Heart left ventricle (tissue), 16 donors: ENCODE measurements around the gene USP10. TPM values are rescaled to one million over a fixed set of nuclear protein-coding genes. Genes with fewer than 3 reads are reported as not detected.
A peak's percentile ranks its signal among the peaks of the same experiment; 100 is the strongest.

Experiments used
- ATAC-seq, 4 donors: fragments of 200-7000 bp; cut with Tn5 transposase; one replicate each; pipeline ENCODE4 v1.9.1; 2020 to 2022; ENCODE audit warnings: moderate library complexity in 4 of 4, mild to moderate bottlenecking in 3 of 4, moderate number of reproducible peaks in 1 of 4
- DNase-seq, 5 donors: peaks; one replicate each; pipeline ENCODE4 v3.0.0-alpha.2; 2020
- H3K27ac ChIP-seq, 12 donors: fragments of 200-600 bp; sonication (generic) in 4 of 12; one replicate each; pipeline versions ENCODE4 v1.5.0 to v1.8.0; 2016 to 2022; ENCODE audit warnings: mild to moderate bottlenecking in 2 of 12
- H3K27me3 ChIP-seq, 9 donors: fragments of 200-600 bp; sonication (generic) in 2 of 9; one replicate each; pipeline versions ENCODE4 v1.5.1 to v1.8.0; 2016 to 2022; ENCODE audit warnings: mild to moderate bottlenecking in 3 of 9
- H3K36me3 ChIP-seq, 9 donors: fragments of 200-600 bp; sonication (generic) in 2 of 9; one replicate each; pipeline versions ENCODE4 v1.5.0 to v1.8.0; 2018 to 2022; ENCODE audit warnings: mild to moderate bottlenecking in 2 of 9
- H3K4me1 ChIP-seq, 12 donors: fragments of 200-600 bp; sonication (generic) in 4 of 12; one replicate each; pipeline versions ENCODE4 v1.5.0 to v1.8.0; 2016 to 2022; ENCODE audit warnings: mild to moderate bottlenecking in 3 of 12
- H3K4me3 ChIP-seq, 12 donors: fragments of 200-600 bp; sonication (generic) in 4 of 12; one replicate each; pipeline versions ENCODE4 v1.5.0 to v1.8.0; 2017 to 2022; ENCODE audit warnings: mild to moderate bottlenecking in 9 of 12, moderate library complexity in 4 of 12
- H3K9me3 ChIP-seq, 12 donors: fragments of 200-600 bp; sonication (generic) in 4 of 12; one replicate each; pipeline versions ENCODE4 v1.5.0 to v1.8.0; 2016 to 2022; ENCODE audit warnings: mild to moderate bottlenecking in 1 of 12
- POLR2A ChIP-seq, 2 donors: fragments of 450-650 bp; IDR thresholded peaks; one replicate each; pipeline ENCODE4 v1.6.1; 2017; ENCODE audit warnings: antibody characterized with exemption in 2 of 2, mild to moderate bottlenecking in 2 of 2, moderate library complexity in 2 of 2
- WGBS, 4 donors: extraction: QIAGEN DNeasy Blood & Tissue Kit in 2 of 4; methylation state at CpG; one replicate each; pipeline versions ENCODE4 v1.1.5 to v1.1.7; 2013 to 2018; 5-methylcytosine and 5-hydroxymethylcytosine counted together
- intact Hi-C, 10 donors: fragments of 100-400 bp; cut with DNase I; formaldehyde crosslinking; loops; one replicate each; pipeline versions ENCODE4 v1.11.1 to v1.14.2; 2022
- polyA plus RNA-seq, 2 donors: library from polyadenylated mRNA; stranded (reverse); fragments of 200-250 nt; gene quantifications; one replicate each; pipeline ENCODE4 v1.2.3, GENCODE V29; 2013
- total RNA-seq, 9 donors: library from RNA; depleted of rRNA in 2 of 9; stranded (reverse); fragments of >200 nt in 2 of 9; fragmentation: NEBNext Ultra II Directional in 3 of 9; extraction: Animal tissue kit (Norgen Biotek cat#: 25700) in 3 of 9; gene quantifications; one replicate each; pipeline versions ENCODE4 v1.1.0 to v1.2.4, GENCODE V29; 2016 to 2023
- TF ChIP-seq, protein P1 (sequence below), 12 donors: fragments of 200-600 bp; sonication (generic) in 4 of 12; IDR thresholded peaks; one replicate each; pipeline versions ENCODE4 v1.5.0 to v1.8.0; 2018 to 2022; ENCODE audit warnings: antibody characterized with exemption in 12 of 12, mild to moderate bottlenecking in 5 of 12
- donor health status: ischemic (EF 13 %, LVEDD 7.1; RV severe dilation, severe dysfunction).
- donor health status: healthy with polysubstance abuse.
- donor health status: DM: no; HTN: yes; CAD: no.
- donor health status: DM: no; HTN: no; CAD: no.
- donor health status: ischemic (EF 25% LVEDD 6.9; RV normal size, moderate dysfunction).
- donor health status: ischemic (EF 25% LVEDD 5.7; RV mildly dilated, moderate dysfunction).
- donor health status: healthy.
- donor health status: DM: yes; HTN: yes; CAD: no.
- donor health status: ischemic (EF 35%, LVEDD 5.7; RV mildly dilated, moderate dysfunction).
- donor health status: nonischemic (EF 11% LVEDD 7.7; RV severe dilation, severe dysfunction).
- donor health status: DM: yes; HTN: yes; CAD: no.
- donor health status: PGD.
- donor health status: ischemic (EF 29% LVEDD 5.4; RV normal size, mild dysfunction).
- donor health status: nonischemic (EF 23%, LVEDD 6.1; RV moderate dilation, normal function).

Gene USP10
- total and polyA plus RNA-seq, 11 donors, result 17.8 to 73.5 (median 61.6) TPM

DNA sequence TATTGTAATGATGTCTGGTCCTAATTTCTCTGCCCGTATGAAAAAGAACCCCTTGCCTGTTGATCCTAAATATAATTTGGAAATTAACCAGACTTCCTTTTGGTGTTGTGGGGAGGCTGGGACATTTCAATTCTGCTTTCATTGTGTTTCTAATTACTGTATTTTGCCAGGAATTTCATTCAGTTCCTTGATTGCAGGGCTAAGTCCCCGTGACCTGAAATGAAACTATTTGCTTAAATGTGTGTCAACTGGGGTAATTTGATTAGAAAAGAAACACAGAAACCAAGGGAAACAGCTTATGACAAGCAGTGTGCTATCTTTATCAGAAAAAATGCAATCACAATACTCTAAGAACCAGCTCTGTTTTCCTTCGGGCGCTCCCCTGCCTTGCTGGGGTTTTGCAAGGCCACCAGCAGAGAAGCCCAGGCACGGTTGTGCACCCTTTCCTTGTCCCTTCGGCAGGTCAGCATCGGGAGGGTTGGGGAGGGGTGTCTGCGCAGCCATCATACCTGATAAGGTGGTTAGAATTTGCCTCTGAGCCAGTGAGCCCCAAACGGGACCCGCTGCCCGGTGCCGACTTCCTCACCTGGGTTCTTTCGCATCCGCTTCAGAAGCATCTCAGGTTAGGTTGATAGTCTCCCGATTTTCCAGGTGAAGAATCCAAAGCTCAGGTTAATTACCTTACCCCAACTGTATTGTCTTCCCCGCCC is 32.0 kb upstream of the USP10 start:
- Histone ChIP-seq H3K36me3 (peaks cover 0 to 60% (median 47%) of the 10 kb centered on the region in 9 donors), H3K27me3 (no peaks in the 10 kb centered on the region), H3K4me1 (peaks cover 0 to 6% (median 0%) of the 10 kb centered on the region in 12 donors), H3K27ac (no peak overlapping the region), H3K4me3 (no peak overlapping the region), H3K9me3 (no peaks in the 10 kb centered on the region)
- intact Hi-C loops, result no loop called here
- DNase-seq (no peak), ATAC-seq (no peak)
- TF ChIP-seq, protein P1, sequence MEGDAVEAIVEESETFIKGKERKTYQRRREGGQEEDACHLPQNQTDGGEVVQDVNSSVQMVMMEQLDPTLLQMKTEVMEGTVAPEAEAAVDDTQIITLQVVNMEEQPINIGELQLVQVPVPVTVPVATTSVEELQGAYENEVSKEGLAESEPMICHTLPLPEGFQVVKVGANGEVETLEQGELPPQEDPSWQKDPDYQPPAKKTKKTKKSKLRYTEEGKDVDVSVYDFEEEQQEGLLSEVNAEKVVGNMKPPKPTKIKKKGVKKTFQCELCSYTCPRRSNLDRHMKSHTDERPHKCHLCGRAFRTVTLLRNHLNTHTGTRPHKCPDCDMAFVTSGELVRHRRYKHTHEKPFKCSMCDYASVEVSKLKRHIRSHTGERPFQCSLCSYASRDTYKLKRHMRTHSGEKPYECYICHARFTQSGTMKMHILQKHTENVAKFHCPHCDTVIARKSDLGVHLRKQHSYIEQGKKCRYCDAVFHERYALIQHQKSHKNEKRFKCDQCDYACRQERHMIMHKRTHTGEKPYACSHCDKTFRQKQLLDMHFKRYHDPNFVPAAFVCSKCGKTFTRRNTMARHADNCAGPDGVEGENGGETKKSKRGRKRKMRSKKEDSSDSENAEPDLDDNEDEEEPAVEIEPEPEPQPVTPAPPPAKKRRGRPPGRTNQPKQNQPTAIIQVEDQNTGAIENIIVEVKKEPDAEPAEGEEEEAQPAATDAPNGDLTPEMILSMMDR (IDR thresholded peaks at IDR 0.05), result no peak
- no peak for TF ChIP-seq POLR2A (IDR thresholded peaks at IDR 0.05)
- WGBS, 4 donors, result 77 to 82% (median 80%) methylated on average over 16 of the region's 16 CpGs

DNA sequence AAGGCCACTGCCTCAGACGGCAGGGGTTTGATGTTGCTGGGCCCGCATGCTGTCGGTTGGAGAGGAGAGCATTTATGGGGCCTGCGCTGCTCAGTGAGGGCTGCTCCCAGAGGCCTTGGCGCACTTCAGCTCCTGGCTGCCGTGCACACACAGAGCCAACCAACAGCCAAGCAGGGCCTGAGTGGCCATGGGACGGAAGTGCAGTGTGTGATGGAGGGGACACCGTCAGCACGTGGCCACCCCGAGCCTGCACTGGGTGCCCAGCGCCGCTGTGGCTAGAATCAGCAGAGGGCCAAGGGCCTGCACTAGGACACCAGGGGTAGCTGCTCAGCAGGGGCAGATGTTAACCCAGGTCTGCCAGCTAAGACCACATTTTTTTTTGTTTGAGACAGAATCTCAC is 29.7 kb upstream of the USP10 start:
- peaks cover 0 to 37% (median 25%) of the 10 kb centered on the region in 9 donors for H3K36me3 ChIP-seq
- ATAC-seq, result peak in 1 of 4 donors; percentile 26
- H3K4me3 ChIP-seq, result no peak overlapping the region
- TF ChIP-seq POLR2A (IDR thresholded peaks at IDR 0.05), result no peak
- TF ChIP-seq, protein P1 (IDR thresholded peaks at IDR 0.05), result no peak
- peaks cover 0 to 6% (median 0%) of the 10 kb centered on the region in 12 donors for H3K4me1 ChIP-seq
- 83 to 93% (median 92%) methylated on average over 12 of the region's 12 CpGs for WGBS, 4 donors
- H3K27me3 ChIP-seq, result no peaks in the 10 kb centered on the region
- H3K9me3 ChIP-seq, result no peaks in the 10 kb centered on the region
- intact Hi-C loops, result loop anchor here in 2 of 10 donors (2.0 to 10.0 kb wide), 3 partner anchors 48 to 305 kb away; no protein-coding TSS in a partner anchor
- H3K27ac ChIP-seq, result no peak overlapping the region
- no peak for DNase-seq

DNA sequence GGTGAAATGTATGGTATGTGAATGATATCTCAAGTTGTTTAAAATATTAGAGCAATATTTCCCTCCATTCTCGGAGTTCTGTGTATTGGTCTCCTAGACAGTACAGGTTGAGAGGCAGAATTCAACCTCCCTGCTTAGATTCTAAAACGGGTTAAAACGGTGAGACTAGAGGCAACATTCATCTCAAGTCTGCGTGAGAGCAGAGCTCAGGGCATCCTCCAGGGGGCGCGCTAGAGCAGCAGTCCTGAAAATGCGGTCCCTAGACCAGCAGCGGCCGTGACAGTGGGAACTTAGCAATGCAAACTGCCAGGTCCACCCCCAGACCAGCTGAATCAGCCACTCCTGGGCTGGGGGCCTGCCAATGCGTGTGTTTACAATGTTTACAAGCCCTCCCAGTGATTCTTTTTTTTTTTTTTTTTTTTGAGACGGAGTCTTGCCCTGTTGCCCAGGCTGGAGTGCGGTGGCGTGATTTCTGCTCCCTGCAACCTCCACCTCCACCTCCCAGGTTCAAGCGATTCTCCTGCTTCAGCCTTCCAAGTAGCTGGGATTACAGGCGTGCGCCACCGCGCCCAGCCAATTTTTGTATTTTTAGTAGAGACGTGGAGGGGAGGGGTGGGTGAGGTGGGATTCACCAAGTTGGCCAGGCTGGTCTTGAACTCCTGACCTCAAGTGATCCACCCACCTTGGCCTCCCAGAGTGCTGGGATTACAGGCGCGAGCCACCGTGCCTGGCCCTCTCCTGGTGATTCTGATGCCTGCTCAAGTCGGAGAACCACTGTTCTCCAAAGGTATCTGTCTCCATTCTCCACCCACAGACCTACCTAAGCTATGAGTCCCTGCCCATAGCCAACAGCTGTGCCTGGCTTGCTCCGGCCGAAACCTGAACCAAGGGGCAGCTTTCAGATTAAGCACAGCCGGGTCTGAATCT is 27.3 kb upstream of the USP10 start:
- Histone ChIP-seq H3K4me1 (peaks cover 0 to 5% (median 0%) of the 10 kb centered on the region in 12 donors), H3K27ac (no peak overlapping the region), H3K9me3 (no peaks in the 10 kb centered on the region), H3K4me3 (no peak overlapping the region), H3K36me3 (peaks cover 0 to 12% (median 5%) of the 10 kb centered on the region in 9 donors), H3K27me3 (no peaks in the 10 kb centered on the region)
- ATAC-seq, result peak; percentile 70 to 90 (median 86)
- peak; percentile 71 to 91 (median 80) for DNase-seq
- WGBS, 4 donors, result 55 to 57% (median 56%) methylated on average over 25 to 26 of the region's 26 CpGs
- intact Hi-C loops, result loop anchor here in 9 of 10 donors (1.0 to 10.0 kb wide), 6 partner anchors 26 to 302 kb away; partner anchors contain the start of gene USP10 (in 1 of the 9)
- no peak for TF ChIP-seq POLR2A (IDR thresholded peaks at IDR 0.05)
- TF ChIP-seq, protein P1 (IDR thresholded peaks at IDR 0.05), result peak in 11 of 12 donors; percentile 84 to 96 (median 91)

DNA sequence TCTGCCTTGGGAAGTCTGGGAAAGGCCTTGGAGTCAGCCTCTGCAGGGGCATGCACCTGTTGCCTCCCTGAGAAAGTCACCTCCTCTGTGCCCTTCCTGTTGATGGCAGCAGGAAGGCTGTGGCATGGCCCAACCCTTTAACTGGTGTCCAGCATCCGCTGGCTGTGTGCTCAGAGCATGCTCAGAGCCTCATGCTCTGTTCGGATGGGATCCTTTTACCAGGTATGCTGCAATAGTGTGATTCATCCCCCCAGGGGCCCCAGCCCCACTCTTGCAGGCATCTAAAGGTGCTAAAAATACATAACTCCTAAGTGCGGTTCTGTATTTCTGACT is 26.6 kb upstream of the USP10 start:
- no peaks in the 10 kb centered on the region for H3K27me3 ChIP-seq
- no peak for ATAC-seq

More for the DNA sequence above, 26.6 kb upstream of the USP10 start:
- H3K36me3 ChIP-seq, result peaks cover 0 to 6% (median 0%) of the 10 kb centered on the region in 9 donors
- no peak overlapping the region for H3K4me3 ChIP-seq
- H3K9me3 ChIP-seq, result no peaks in the 10 kb centered on the region
- TF ChIP-seq, protein P1 (IDR thresholded peaks at IDR 0.05), result no peak
- no peak for TF ChIP-seq POLR2A (IDR thresholded peaks at IDR 0.05)
- peaks cover 0 to 5% (median 0%) of the 10 kb centered on the region in 12 donors for H3K4me1 ChIP-seq
- 88 to 95% (median 92%) methylated on average over 3 of the region's 3 CpGs for WGBS, 4 donors
- intact Hi-C loops, result loop anchor here in 8 of 10 donors (2.0 to 10.0 kb wide), 5 partner anchors 26 to 302 kb away; partner anchors contain the start of gene USP10 (in 1 of the 8)
- no peak for DNase-seq
- no peak overlapping the region for H3K27ac ChIP-seq
